DOHH2 (cell line): ENCODE data around the gene PHC3.

Source experiments
- EZH2phosphoT487 ChIP-seq: fragments of 200-600 bp; sonication (generic); IDR thresholded peaks from 2 replicates; pipeline ENCODE4 v1.6.1; 2017; ENCODE audit warnings: borderline replicate concordance, mild to moderate bottlenecking, antibody characterized with exemption, low read length, moderate library complexity, mixed read lengths
- TF ChIP-seq, protein P1 (sequence below): fragments of 200-600 bp; sonication (generic); IDR thresholded peaks from one replicate; pipeline ENCODE4 v1.5.1; 2014; ENCODE audit warnings: antibody characterized with exemption, mild to moderate bottlenecking, low read depth, low read length; ENCODE audit not compliant: poor library complexity, severe bottlenecking

- TF ChIP-seq, protein P1, sequence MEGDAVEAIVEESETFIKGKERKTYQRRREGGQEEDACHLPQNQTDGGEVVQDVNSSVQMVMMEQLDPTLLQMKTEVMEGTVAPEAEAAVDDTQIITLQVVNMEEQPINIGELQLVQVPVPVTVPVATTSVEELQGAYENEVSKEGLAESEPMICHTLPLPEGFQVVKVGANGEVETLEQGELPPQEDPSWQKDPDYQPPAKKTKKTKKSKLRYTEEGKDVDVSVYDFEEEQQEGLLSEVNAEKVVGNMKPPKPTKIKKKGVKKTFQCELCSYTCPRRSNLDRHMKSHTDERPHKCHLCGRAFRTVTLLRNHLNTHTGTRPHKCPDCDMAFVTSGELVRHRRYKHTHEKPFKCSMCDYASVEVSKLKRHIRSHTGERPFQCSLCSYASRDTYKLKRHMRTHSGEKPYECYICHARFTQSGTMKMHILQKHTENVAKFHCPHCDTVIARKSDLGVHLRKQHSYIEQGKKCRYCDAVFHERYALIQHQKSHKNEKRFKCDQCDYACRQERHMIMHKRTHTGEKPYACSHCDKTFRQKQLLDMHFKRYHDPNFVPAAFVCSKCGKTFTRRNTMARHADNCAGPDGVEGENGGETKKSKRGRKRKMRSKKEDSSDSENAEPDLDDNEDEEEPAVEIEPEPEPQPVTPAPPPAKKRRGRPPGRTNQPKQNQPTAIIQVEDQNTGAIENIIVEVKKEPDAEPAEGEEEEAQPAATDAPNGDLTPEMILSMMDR, result no peak
- TF ChIP-seq EZH2phosphoT487, result no peak
Observed at GRCh38 chr3:170130532-170130931, 51.0 kb downstream of the PHC3 start.
